Testis (tissue), 3 donors: Measurements from ENCODE around the gene SYNE1. TPM values are rescaled to one million over a fixed set of nuclear protein-coding genes. Genes with fewer than 3 reads are reported as not detected.

ENCODE experiments used
- DNase-seq: peaks from one replicate; pipeline ENCODE4 v3.0.0-alpha.2; 2019
- H3K27ac ChIP-seq, 2 donors: fragments of 200-600 bp; sonication (generic); one replicate each; pipeline ENCODE4 v1.5.1; 2019
- H3K27me3 ChIP-seq: fragments of 200-600 bp; sonication (generic); one replicate; pipeline ENCODE4 v1.5.1; 2019
- H3K36me3 ChIP-seq: fragments of 200-600 bp; sonication (generic); one replicate; pipeline ENCODE4 v1.5.1; 2017; ENCODE audit warnings: low read depth; ENCODE audit errors: missing control alignments
- H3K4me1 ChIP-seq: fragments of 200-600 bp; sonication (generic); one replicate; pipeline ENCODE4 v1.5.1; 2019
- H3K4me3 ChIP-seq, 2 donors: fragments of 200-600 bp; sonication (generic); one replicate each; pipeline ENCODE4 v1.5.1; 2017 to 2019
- H3K9me3 ChIP-seq: fragments of 200-600 bp; sonication (generic); one replicate; pipeline ENCODE4 v1.5.1; 2017
- CTCF ChIP-seq, 3 experiments: fragments of 450-650 bp in 2 of 3; fragments of 200-600 bp in 1 of 3; sonication (generic) in 1 of 3; IDR thresholded peaks; one replicate each; pipeline ENCODE4 v1.5.1; 2016 to 2019; ENCODE audit warnings: antibody characterized with exemption in 3 of 3, mild to moderate bottlenecking in 2 of 3, moderate library complexity in 1 of 3
- POLR2A ChIP-seq: fragments of 450-650 bp; IDR thresholded peaks from one replicate; pipeline ENCODE4 v1.6.1; 2017; ENCODE audit warnings: antibody characterized with exemption, mild to moderate bottlenecking, moderate library complexity
- WGBS, 2 donors: methylation state at CpG; one replicate each; pipeline ENCODE4 v1.1.5; 2018; 5-methylcytosine and 5-hydroxymethylcytosine counted together
- intact Hi-C: fragments of 100-400 bp; cut with DNase I; formaldehyde crosslinking; loops from one replicate; pipeline ENCODE4 v1.15.1; 2023; ENCODE audit warnings: low total_unique reads
- polyA plus RNA-seq: library from polyadenylated mRNA; stranded (reverse); fragments of 350-450 nt; fragmentation: Illumina TruSeq; extraction: RNeasy Lipid Tissue Mini Kit (QIAGEN cat#74804); gene quantifications from one replicate; pipeline ENCODE4 v1.2.3, GENCODE V29; 2014; ENCODE audit warnings: low read depth, low replicate concordance; ENCODE audit not compliant: insufficient read depth
- total RNA-seq, 2 donors: library from RNA; depleted of rRNA; stranded (reverse); fragments of >200 nt; gene quantifications; one replicate each; pipeline ENCODE4 v1.2.3, GENCODE V29; 2016

The SYNE1 gene
- total and polyA plus RNA-seq, 3 donors from 2014 or later, result 57.2 to 255 (median 228) TPM

- Histone ChIP-seq H3K9me3 (no peaks in the 10 kb centered on the region), H3K4me3 (no peak overlapping the region), H3K36me3 (no peaks in the 10 kb centered on the region), H3K4me1 (peaks cover 5% of the 10 kb centered on the region), H3K27ac (peak overlapping the region in 1 of 2 donors; percentile 46), H3K27me3 (no peaks in the 10 kb centered on the region)
- TF ChIP-seq POLR2A (no peak), CTCF (IDR thresholded peaks at IDR 0.05) (no peak)
- intact Hi-C loops, result no loop called here
- 91 to 97% methylated on average over 5 of the region's 5 CpGs for WGBS, 2 donors
- no peak for DNase-seq
Observed at GRCh38 chr6:152314483-152314832, 322.7 kb downstream of the SYNE1 start.

GRCh38 chr6:152313542-152314482, 323.4 kb downstream of the SYNE1 start:
- H3K27ac ChIP-seq, result peak overlapping the region in 1 of 2 donors; percentile 46
- no peaks in the 10 kb centered on the region for H3K36me3 ChIP-seq
- no peaks in the 10 kb centered on the region for H3K9me3 ChIP-seq
- no peak overlapping the region for H3K4me3 ChIP-seq
- 73 to 75% methylated on average over 10 of the region's 10 CpGs for whole genome bisulfite sequencing, 2 donors
- peaks cover 5% of the 10 kb centered on the region for H3K4me1 ChIP-seq
- intact Hi-C loops, result no loop called here
- no peak for DNase-seq
- no peak for TF ChIP-seq POLR2A
- no peak for TF ChIP-seq CTCF (IDR thresholded peaks at IDR 0.05)
- no peaks in the 10 kb centered on the region for H3K27me3 ChIP-seq

GRCh38 chr6:152312434-152312833, 324.7 kb downstream of the SYNE1 start:
- TF ChIP-seq CTCF (IDR thresholded peaks at IDR 0.05) (no peak), POLR2A (no peak)
- H3K4me1 ChIP-seq, result peaks cover 5% of the 10 kb centered on the region
- 92 to 98% methylated on average over 2 of the region's 2 CpGs for WGBS, 2 donors
- H3K9me3 ChIP-seq, result no peaks in the 10 kb centered on the region
- no peak for DNase-seq
- no peak overlapping the region for H3K27ac ChIP-seq
- no peaks in the 10 kb centered on the region for H3K27me3 ChIP-seq
- intact Hi-C loops, result no loop called here
- H3K4me3 ChIP-seq, result no peak overlapping the region
- no peaks in the 10 kb centered on the region for H3K36me3 ChIP-seq

GRCh38 chr6:152310371-152310954, 326.7 kb downstream of the SYNE1 start:
- no peak for DNase-seq
- Histone ChIP-seq H3K4me1 (peaks cover 5% of the 10 kb centered on the region), H3K27me3 (no peaks in the 10 kb centered on the region), H3K9me3 (no peaks in the 10 kb centered on the region), H3K27ac (no peak overlapping the region), H3K4me3 (no peak overlapping the region), H3K36me3 (no peaks in the 10 kb centered on the region)
- 95 to 97% methylated on average over 7 of the region's 7 CpGs for WGBS, 2 donors
- TF ChIP-seq POLR2A (no peak), CTCF (IDR thresholded peaks at IDR 0.05) (no peak)
- intact Hi-C loops, result no loop called here
